IMR-90 (cell line): ENCODE measurements around the gene RABL2B.

Source experiments
- BHLHE40 ChIP-seq: fragments of 150-350 bp; IDR thresholded peaks from 2 replicates; pipeline ENCODE4 v1.6.1; 2016; ENCODE audit warnings: mild to moderate bottlenecking, low read depth, low read length
- CEBPB ChIP-seq: IDR thresholded peaks from 2 replicates; pipeline ENCODE4 v1.6.1; 2012; ENCODE audit warnings: low read depth, low read length, improper control_type of control experiment
- CTCF ChIP-seq: conservative IDR thresholded peaks from 2 replicates; pipeline ENCODE4 v1.5.1; 2012; ENCODE audit warnings: mild to moderate bottlenecking, low read depth, low read length, improper control_type of control experiment
- MAFK ChIP-seq: IDR thresholded peaks from 2 replicates; pipeline ENCODE4 v1.6.1; 2012; ENCODE audit warnings: low read depth, low read length, improper control_type of control experiment
- MAZ ChIP-seq: IDR thresholded peaks from 2 replicates; pipeline ENCODE4 v1.6.1; 2012; ENCODE audit warnings: low read depth, mild to moderate bottlenecking, low read length, improper control_type of control experiment, moderate library complexity, borderline replicate concordance
- POLR2A ChIP-seq: IDR thresholded peaks from 2 replicates; pipeline ENCODE4 v1.6.1; 2012; ENCODE audit warnings: mild to moderate bottlenecking, low read depth, low read length
- RAD21 ChIP-seq: IDR thresholded peaks from 2 replicates; pipeline ENCODE4 v1.6.1; 2012; ENCODE audit warnings: low read length, improper control_type of control experiment
- RFX5 ChIP-seq: IDR thresholded peaks from 2 replicates; pipeline ENCODE4 v1.8.0; 2012; ENCODE audit warnings: low read depth, mild to moderate bottlenecking, low read length, moderate library complexity
- SMC3 ChIP-seq: fragments of 150-350 bp; IDR thresholded peaks from 2 replicates; pipeline ENCODE4 v1.6.1; 2016; ENCODE audit warnings: low read depth, mild to moderate bottlenecking, antibody characterized with exemption, low read length, moderate library complexity
- TF ChIP-seq, protein P1 (sequence below): fragments of 150-350 bp; IDR thresholded peaks from 2 replicates; pipeline ENCODE4 v1.6.1; 2017; ENCODE audit warnings: mild to moderate bottlenecking, antibody characterized with exemption, low read length, low read depth

DNA sequence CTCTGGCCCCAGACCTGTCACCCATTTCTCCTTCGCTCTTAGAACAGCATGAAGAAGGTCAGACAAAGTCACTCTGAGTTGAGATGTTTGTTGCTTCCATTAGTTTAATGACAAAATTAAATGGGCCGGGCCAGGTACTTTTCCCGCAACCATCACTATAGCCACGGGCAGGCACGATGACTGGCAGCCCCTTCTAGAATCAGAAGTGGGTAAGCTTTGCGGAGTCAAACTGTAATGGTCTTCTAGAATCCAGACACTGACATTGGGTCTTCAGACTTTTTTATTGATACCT, 47.8 kb downstream of the RABL2B start:
- TF ChIP-seq POLR2A (no peak), CTCF (no peak), MAZ (no peak), CEBPB (no peak), RFX5 (no peak), RAD21 (no peak), SMC3 (no peak), MAFK (no peak), BHLHE40 (no peak)
- TF ChIP-seq, protein P1, sequence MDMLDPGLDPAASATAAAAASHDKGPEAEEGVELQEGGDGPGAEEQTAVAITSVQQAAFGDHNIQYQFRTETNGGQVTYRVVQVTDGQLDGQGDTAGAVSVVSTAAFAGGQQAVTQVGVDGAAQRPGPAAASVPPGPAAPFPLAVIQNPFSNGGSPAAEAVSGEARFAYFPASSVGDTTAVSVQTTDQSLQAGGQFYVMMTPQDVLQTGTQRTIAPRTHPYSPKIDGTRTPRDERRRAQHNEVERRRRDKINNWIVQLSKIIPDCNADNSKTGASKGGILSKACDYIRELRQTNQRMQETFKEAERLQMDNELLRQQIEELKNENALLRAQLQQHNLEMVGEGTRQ: no peak
